Measurements from ENCODE around the gene PES1. TPM values are rescaled to one million over a fixed set of nuclear protein-coding genes. Genes with fewer than 3 reads are reported as not detected.

The PES1 gene
- total RNA-seq, 1 donor from 2014 or later, result 80.8 TPM

- intact Hi-C loops (cut with micrococcal nuclease), result no loop called here
Measured at GRCh38 chr22:30609260-30610185, 17.8 kb upstream of the PES1 start.

- intact Hi-C loops (cut with micrococcal nuclease), result loop anchor here (2.0 kb wide), 1 partner anchor 15 kb away; no protein-coding TSS in a partner anchor
Measured at GRCh38 chr22:30607939-30608338, 16.2 kb upstream of the PES1 start.

GRCh38 chr22:30607300-30607930, 15.7 kb upstream of the PES1 start:
- intact Hi-C loops (cut with micrococcal nuclease), result loop anchor here (2.0 kb wide), 1 partner anchor 15 kb away; no protein-coding TSS in a partner anchor

DNA sequence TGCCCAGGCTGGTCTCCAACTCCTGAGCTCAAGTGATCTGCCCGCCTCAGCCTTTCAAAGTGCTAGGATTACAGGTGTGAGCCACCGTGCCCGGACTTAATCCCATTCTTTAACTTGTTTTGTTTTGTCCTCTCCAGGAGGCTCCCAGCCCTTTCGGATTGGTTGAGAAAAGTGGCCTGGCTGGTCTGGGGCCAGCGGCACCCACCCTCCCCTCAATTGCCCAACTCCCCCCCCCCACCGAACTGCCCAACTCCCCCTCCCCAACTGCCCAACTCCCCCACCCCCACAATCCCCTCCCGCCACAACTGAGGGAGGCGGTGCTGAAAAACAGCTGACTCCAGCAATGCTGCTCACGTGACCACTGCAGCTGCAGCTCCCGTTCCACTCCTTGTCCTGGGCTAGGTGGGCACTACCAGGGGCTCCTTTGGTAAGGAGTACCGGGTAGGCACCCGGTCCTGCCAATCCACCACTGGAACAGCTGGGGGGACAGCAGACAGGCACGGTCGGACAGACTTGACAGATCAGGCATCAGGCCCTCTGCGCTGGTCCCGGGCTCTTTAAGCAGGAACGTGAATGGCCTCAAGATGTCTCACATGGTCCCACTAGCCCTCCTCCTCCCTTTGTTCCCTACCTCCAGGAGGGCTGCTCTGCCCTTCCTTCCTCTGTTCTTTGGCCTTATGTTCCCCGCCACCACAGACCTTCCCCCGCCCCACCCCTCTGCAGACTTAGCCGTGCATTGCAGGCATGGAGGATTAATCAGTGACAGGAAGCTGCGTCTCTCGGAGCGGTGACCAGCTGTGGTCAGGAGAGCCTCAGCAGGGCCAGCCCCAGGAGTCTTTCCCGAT, 15.0 kb upstream of the PES1 start, which contains the start of gene TCN2:
Gene TCN2, plus strand, starts transcription at position 720 of the 845 bp plus-strand sequence. CDS start 158 bp downstream, outside the sequence.
- intact Hi-C loops (cut with micrococcal nuclease), result loop anchor here (2.0 kb wide), 1 partner anchor 14 kb away; no protein-coding TSS in a partner anchor

DNA sequence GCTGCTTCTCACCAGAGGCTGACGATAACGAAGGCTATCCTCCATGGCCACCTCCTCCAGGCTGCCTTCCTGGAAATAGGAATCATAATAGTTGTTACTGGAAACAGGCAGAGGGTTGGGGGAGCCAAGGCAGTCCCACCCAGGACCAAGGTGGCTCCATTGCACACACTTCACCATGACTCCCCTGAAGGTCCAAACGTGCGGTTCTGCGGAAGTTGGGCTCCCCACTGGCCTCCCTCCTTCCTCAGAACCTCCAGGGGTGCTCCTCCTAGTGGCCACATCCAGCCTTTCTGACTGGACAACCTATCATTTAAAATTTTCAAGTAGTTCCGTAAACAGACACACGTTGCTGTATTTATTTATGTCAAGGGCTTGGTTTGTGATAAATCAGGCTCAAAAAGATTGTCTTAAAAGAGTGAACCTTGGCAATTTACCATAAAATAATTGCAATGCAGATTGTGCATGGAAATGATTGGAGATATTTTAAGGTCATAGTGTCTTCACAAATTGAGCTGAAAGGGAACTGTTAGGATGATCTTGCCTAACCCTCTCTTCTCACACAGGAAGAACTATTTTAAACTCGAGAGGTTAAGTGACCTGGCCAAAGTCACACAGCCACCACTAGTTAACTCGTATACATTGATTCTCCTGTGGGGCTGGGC, 13.9 kb upstream of the PES1 start:
- intact Hi-C loops (cut with micrococcal nuclease), result loop anchor here (2.0 kb wide), 1 partner anchor 13 kb away; no protein-coding TSS in a partner anchor

DNA sequence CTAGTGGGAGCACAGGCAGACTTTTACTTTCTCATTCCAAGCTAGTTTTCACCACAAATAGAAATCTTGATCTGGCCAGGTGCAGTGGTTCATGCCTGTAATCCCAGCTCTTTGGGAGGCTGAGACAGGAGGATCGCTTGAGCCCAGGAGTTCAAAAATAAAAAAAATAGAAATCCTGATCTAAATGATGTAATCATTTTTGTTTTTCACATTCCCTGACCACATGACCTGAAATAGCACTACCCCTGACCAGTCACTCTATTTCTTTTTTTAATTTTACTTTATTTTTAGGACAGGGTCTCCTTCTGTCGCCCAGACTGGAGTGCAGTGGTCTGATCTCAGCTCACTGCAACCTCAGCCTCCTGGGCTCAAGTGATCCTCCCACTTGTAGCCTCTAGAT, 13.0 kb upstream of the PES1 start:
- intact Hi-C loops (cut with micrococcal nuclease), result no loop called here

- intact Hi-C loops (cut with micrococcal nuclease), result no loop called here
Measured at GRCh38 chr22:30603801-30604200, 12.1 kb upstream of the PES1 start.

DNA sequence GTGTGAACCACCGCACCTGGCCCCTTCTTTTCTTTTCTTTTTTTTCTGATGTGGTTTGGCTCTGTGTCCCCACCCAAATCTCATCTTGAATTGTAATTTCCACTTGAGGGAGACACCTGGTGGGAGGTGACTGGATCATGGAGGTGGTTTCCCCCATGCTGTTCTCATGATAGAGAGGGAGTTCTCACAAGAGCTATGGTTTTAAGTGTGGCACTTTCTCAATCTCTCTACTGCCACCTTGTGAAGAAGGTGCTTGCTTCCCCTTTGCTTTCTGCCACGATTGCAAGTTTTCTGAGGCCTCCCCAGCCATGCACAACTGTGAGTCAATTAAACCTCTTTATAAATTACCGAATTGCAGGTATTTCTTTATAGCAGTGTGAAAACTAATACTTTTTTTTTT, 10.3 kb upstream of the PES1 start:
- intact Hi-C loops (cut with micrococcal nuclease), result no loop called here

- intact Hi-C loops (cut with micrococcal nuclease), result no loop called here
Measured at GRCh38 chr22:30601464-30601863, 9.8 kb upstream of the PES1 start.

DNA sequence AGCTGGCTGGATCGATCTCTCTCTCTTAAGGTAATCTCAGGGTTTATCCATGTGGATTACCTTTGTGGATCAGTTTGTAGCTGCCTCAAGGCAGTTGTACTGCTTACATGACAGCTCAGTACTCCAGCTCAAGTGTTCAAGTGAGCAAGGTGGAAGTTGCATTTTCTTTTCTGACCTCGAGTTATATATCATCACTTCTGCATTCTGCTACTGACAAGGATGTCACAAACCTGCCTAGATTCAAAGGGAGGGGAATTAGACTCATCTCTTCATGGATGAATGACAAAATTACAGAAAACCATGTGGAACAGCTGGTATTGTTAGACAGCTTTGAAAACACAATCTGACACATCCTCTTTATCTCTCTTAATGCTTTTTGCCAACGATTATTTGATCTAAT, 9.2 kb upstream of the PES1 start:
- intact Hi-C loops (cut with micrococcal nuclease), result no loop called here

GRCh38 chr22:30598986-30599385, 7.3 kb upstream of the PES1 start:
- intact Hi-C loops (cut with micrococcal nuclease), result no loop called here

GRCh38 chr22:30596886-30597285, 5.2 kb upstream of the PES1 start:
- intact Hi-C loops (cut with micrococcal nuclease), result no loop called here

- intact Hi-C loops (cut with micrococcal nuclease), result no loop called here
Measured at GRCh38 chr22:30596199-30596598, 4.5 kb upstream of the PES1 start.

- intact Hi-C loops (cut with micrococcal nuclease), result loop anchor here (2.0 to 5.0 kb wide), 3 partner anchors 14 to 754 kb away; partner anchors contain the start of genes ASCC2, DUSP18 and TCN2
Measured at GRCh38 chr22:30592360-30592713, 627 bp upstream of the PES1 start.

GRCh38 chr22:30591191-30591587, 521 bp downstream of the PES1 start:
- intact Hi-C loops (cut with micrococcal nuclease), result loop anchor here (5.0 kb wide), 1 partner anchor 76 kb away; the partner anchor contains the start of gene DUSP18

- intact Hi-C loops (cut with micrococcal nuclease), result no loop called here
Measured at GRCh38 chr22:30586414-30586813, 5.3 kb downstream of the PES1 start.

DNA sequence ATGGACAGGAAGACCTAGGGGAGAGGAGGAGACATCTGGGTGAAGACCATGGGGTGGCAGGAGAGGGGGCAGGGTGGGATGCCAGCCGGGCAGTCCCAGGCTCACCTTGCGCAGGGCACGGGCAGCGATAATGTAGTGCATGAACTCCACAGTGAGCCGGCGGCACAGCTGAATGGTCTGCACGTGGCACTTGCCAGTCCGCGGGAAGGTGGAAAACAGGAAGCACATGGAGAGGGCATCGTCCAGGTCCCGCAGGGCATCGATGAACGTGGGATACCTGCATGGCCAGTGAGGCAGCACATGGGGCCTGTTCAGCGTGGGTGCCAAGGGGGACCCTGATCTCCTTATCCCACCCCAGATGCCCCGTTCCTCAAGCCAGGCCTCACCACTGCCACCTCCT, 7.3 kb downstream of the PES1 start:
- intact Hi-C loops (cut with micrococcal nuclease), result no loop called here

GRCh38 chr22:30582788-30583545, 8.7 kb downstream of the PES1 start:
- intact Hi-C loops (cut with micrococcal nuclease), result no loop called here

DNA sequence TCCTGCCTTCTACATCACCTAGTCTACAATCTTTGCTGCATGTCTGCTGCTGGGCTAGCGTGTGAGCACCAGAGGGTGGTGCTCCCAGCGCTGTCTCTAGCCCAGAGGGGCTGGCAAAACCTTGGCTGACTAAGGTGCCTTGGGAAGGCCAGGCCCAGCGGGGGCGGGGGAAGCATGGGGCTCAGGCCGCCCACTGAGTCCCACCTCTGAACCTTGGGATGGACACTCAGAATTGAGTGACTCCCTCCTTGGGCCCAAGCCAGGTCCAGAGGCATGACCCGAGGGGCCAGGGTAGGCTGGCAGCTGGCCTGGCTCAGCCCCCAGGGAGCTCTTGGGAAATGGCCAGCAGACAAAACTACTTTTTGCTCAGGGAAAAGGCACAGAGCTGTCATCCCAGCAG, 9.7 kb downstream of the PES1 start:
- intact Hi-C loops (cut with micrococcal nuclease), result no loop called here

GRCh38 chr22:30580896-30581295, 10.8 kb downstream of the PES1 start:
- intact Hi-C loops (cut with micrococcal nuclease), result no loop called here
